HG02852 (cell line): ENCODE data around the gene ZNF746.

Source experiments
- ATAC-seq: cut with Tn5 transposase; IDR thresholded peaks from one replicate; pipeline ENCODE4 v1.9.1; 2021; ENCODE audit warnings: mild to moderate bottlenecking, moderate library complexity; ENCODE audit not compliant: unreplicated experiment

Gene ZNF746

DNA sequence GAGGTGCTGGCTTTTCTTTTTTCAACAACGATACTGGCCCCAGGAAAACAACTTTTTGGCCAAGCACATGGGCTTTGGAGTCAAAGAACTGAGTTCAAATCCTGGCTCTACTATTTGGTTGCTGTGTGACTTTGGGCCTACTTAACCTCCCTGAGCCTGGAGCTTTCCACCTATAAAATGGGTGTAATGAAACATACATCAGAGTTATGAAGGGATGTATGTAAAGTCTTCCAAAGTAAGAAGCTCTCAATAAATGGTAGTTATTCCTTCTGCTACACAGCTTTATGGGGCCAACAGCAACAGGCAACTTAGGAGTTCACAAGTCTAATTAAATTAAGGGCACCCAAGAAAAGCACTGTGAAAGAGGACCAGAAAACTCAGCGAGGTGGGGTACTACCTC, 69.7 kb downstream of the ZNF746 start:
- no peak for ATAC-seq

DNA sequence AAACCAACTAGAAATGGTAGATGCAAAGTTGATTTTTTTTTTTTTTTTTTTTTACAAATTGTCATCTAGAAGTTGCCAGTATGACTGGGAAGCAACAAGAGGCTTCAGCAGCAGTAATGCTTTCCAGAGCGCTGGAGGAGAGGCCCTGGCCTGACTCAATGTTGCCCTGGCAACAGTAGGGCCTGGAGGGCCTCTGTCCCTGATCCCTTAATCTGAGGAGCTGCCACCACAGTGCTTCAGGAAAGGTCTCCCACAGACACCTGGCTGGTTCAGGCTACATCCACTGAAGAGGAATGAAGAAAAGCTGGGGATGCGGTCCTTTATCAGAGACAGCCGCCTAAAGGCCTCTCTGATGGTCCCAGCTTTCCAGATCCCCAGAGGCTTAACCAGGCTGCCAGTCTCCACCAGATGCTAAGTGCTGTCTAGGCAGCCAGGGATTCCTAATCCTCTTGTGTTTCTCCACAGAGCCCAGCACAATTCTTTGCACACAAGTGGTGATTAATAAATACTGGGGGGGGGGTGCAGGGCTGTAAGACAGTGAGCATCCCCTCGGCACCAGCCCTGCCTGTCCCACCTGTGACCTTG, 70.4 kb downstream of the ZNF746 start:
- no peak for ATAC-seq

DNA sequence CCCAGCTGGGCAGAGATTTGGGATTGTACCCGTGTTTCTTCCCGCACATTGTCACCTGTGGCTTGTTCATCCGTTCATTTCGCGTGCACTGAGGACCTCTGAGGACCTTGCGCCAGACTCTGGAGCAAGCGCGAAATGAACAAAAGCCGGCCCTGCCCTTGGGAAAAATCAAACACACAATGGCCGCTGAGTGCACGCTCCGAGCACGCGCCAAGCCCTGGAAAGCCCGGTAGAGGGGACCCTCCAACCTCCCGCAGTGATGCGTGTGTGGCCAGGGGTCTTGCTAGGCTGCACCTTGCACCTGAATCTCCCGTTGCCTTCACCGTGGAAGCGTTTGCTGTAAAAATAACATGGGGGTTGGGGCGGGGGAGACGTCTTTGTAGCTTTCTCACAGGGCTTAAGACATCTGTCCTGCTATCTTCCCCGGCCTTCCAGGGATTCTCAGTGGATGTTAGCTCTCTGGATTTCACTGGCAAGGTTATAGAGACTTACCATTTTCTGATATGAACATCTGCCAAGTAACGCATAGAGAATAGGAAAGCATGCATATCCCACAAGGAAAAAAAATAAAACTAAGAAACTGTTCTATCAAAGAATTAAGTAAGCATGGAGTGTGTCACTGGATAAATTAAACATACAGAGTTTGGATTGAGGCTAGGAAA, 74.0 kb downstream of the ZNF746 start:
- no peak for ATAC-seq

DNA sequence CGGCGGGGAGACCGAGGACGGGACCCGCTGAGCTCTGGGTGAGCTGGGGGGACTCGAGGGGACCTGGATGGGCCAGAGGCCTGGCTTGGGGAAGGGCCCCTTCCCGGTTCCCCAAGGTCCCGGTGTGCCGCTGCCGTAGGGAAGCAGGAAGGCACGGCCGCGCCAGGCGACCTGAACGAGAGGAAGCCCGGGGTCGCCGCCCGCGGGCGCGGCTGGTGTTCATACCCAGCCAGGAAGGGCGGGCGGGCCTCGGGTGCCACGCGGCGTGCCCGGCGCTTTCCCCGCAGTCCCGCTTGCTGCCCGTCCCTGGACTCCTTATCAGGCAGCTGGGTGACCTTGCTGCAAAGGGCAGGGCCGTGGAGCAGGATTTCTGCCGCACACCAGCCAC, 74.7 kb downstream of the ZNF746 start:
- ATAC-seq, result no peak
